Iris pigment epithelial cell (primary cell): Measurements from ENCODE around the gene GABRB2.
"Not testable (repeated sequence)": the region's sequence is repeated elsewhere in the genome, so short reads cannot be mapped to it uniquely, and the experiment has no call there.

Experiments
- DNase-seq: peaks from one replicate; pipeline ENCODE4 v3.0.0-alpha.2; 2011; ENCODE audit warnings: low read depth

GABRB2 gene

DNA sequence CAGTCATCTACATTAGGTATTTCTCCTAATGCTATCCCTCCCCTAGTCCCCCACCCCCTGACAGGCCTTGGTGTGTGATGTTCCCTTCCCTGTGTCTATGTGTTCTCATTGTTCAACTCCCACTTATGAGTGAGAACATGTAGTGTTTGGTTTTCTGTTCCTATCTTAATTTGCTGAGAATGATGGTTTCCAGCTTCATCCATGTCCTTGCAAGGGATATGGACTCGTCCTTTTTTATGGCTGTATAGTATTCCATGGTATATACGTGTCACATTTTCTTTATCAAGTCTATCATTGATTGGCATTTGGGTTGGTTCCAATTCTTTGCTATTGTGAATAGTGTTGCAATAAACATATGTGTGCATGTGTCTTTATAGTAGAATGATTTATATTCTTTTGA is 249.1 kb downstream of the GABRB2 start:
- DNase-seq, result not testable (repeated sequence)

GRCh38 chr5:161295721-161296250 is 250.7 kb downstream of the GABRB2 start:
- no peak for DNase-seq

DNA sequence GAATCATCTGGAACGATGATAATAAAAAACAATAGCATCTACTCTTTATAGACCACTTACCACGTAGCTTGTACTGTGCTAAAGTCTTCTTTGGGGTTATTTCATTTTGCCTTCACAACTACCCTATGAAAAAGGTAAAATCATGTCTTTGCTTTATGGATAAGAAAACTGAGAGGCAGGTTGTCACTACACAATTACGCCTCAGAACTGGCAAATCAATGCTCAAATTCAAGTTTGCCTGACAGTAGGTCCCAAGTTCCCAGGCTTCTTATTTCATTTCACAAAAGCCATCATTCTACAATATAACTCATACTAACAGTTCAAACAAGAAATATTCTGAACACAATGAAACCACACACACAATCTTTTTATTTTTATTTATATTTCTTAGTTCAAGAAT is 258.5 kb downstream of the GABRB2 start:
- no peak for DNase-seq

DNA sequence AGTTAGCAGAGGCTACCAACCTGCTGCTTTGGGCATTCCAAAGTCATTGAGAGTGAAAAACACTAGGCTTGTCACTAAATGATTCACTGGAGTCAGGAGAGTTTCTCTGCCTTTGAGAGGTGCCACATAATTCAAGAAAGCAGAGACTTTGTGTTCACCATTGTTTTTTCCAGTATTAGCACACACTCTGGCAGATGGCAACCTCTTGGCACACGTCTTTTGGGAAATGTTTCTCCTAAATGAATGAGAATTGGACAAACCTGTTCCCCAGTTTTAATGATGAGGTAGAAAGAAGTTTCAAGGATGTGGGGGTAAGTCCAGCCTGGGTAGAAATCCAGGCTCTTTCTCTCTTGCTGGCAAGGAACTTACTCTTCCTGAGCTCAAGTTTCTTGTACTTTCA is 259.1 kb downstream of the GABRB2 start:
- no peak for DNase-seq

DNA sequence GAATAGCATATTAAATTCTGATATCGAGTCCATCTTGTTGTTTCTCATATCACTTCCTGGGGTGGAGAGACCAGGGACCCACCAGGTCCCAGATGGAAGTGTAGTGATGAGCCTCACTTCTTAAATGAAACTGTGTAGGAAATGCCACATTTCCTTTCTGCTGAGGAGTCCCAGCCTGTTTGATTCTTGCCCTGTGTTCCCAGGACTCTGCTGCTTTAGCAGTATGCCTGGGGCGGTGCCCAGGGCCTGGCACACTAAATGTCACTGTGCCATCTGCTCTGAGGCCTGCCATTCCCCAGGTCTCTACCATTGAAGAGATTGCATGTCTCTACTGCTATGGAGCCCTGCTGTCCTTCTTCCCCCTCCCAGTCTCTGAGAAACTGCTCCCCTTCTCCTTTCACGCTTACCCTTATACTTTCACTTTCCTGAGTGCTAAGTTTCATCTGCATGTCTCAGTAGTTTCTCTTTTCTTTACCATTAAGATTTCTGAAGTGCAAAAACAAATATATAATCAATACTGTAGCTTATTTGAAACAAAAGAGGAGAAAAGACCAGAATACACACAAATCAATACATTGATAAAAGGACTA is 260.4 kb downstream of the GABRB2 start:
- DNase-seq, result no peak

DNA sequence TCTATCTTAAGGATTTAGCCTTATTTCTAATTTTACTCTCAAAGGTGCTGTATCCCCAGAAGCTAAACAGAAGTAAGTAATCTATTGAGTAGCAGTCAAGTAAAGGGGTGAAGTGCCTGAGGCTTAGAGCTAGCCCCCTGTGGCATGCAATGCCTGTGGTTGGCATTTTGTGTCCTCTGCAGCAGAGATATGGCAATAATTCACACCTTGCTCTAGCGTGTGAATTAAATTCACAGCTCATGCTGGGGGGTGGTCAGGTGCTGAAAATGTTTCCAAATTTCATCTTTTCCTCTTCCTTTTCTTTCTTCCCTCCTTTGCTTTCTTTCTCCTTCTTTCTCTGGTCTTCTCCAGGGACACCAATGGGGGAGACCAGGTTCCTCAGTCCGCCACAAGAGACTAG is 262.1 kb downstream of the GABRB2 start:
- no peak for DNase-seq

DNA sequence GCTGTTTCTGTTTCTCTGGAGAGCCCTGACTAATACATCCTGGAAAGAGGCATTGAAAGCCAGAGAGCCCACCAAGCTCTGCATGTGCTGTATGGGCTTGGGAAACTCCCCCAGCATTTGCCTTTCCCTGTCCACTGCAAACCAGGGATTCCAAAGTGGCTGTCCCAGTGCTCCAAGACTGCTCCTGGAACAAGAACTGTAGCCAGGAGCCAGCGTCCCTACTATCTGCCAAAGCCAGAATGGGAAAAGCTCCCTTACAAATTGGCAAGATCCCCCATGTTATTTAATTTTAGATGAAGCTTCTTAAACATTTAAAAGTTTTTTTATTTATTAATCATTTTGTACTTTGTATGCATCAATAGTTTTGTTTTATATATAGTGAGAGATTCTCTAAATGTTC is 263.2 kb downstream of the GABRB2 start:
- no peak for DNase-seq

- no peak for DNase-seq
These were observed 267.5 kb downstream of the GABRB2 start for GRCh38 chr5:161278739-161279660.

DNA sequence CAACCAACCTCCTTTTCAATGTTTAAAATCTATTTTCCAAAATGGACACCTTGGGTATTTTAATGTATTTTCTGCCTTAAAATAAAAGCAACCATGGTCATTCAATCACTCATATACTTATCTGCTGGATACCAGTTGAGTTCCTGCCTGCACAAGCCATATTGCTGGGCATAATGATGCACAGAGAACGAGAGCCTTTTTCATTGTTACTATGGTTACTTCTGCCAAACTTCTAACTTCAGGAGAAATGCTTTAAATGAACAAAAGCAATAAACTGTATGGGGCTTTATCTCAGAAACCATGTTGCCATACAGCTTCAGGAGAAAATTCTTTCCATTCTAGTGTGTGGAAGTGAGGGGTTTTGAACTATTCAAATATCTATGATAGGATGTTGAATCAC is 269.5 kb downstream of the GABRB2 start:
- DNase-seq, result no peak

DNA sequence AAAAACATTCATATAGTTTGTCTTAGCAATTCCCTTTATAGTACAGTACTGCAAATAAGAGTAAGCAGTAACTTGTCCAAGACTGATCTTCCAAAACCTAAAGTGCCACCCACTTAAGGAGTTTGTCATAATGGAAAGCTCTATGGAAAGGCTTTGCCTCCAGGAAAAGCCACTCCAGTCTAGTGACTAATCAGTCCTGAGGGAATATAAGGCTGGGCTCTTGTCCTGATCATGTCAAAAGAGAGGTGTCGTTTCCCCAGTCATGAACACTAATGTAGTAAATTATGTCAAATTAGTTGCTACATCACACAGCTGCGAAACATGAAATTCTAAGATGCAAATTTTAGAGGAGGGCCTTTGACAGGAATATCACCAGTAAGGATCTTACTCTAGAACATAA is 271.6 kb downstream of the GABRB2 start:
- DNase-seq, result no peak

- no peak for DNase-seq
These were observed 273.1 kb downstream of the GABRB2 start for GRCh38 chr5:161273410-161273809.

GRCh38 chr5:161271816-161272215 is 274.7 kb downstream of the GABRB2 start:
- no peak for DNase-seq

DNA sequence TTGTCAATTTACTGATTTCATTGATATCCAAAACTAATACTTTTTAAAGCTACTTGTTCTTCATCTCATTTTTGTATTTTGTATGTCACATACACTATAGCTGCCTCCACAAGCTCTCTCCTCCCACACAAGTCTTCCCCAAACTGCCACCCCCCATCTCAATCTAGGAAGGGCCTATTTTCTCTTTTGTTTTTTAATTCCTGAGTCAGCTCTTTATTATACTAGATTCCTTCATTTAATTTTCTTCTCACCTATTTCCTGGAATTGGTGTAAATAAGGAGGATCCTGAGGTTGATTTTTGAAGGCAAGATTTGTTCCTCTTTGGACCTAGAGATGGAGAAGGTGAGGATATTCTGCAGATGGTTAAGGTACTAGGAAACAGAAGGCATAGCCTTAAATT is 277.4 kb downstream of the GABRB2 start:
- DNase-seq, result no peak

DNA sequence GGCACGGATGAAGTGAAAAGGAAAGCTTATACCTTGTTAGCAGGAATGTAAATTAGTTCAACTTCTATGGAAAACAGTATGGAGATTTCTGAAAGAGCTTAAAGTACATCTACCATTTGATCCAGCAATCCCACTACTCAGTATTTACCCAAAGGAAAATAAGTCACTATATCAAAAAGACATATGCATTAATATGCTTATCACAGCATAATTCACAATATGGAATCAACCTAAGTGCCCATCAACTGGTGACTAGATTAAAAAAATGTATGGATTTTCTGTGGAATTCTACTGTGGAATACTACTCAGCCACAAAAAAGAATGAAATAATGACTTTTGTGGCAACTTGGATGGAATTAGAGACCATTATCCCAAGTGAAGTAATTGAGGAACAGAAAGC is 279.6 kb downstream of the GABRB2 start:
- DNase-seq, result no peak

DNA sequence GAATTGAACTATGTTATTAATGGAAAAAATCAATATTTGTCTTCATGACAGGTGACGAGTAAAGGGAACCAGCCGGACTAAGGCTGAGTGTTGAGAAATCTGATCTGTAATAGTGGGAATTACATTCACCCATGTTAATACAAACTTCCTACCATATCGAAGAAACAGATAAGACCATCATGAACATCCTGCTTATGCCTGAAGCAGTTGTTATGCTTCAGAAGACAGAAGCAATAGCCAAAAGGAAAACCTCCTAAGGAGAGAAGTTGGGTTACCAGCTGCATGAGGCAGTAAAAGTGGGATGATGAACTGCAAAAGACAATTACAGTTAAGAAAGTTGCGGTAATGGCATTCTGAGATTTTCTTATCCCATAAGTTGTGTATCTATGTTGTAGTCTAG is 281.5 kb downstream of the GABRB2 start:
- no peak for DNase-seq

GRCh38 chr5:161263191-161263590 is 283.3 kb downstream of the GABRB2 start:
- DNase-seq, result no peak

DNA sequence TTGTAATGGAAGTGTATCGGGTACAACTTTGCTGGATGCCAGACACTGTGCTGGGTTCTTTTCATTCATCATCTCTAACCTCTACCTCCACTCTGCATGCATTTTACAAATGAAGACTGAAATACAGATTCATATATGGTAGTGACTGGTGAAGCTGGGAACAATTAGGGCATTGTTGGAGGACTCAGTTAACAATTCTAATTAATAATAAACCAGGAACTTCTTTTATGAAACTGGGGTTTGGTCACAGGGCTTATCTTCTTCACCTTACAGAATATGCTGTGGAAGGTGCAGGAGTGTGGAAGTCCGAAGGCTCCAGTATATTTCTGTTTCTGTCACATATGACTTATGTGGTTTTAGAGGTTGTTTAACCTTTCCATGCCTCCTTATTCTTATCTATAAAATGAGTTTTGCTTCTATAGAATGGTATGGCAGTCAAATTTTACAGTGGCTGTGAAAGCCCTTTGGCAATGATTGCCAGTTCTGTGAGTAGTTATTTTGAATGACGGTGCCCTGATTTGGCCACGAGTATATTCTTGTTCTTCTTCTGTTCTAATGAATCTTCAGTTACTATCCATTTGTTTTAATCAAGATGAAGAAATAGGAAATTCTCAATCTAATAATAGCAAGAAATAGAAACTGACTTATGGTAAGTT is 284.7 kb downstream of the GABRB2 start:
- DNase-seq, result no peak

DNA sequence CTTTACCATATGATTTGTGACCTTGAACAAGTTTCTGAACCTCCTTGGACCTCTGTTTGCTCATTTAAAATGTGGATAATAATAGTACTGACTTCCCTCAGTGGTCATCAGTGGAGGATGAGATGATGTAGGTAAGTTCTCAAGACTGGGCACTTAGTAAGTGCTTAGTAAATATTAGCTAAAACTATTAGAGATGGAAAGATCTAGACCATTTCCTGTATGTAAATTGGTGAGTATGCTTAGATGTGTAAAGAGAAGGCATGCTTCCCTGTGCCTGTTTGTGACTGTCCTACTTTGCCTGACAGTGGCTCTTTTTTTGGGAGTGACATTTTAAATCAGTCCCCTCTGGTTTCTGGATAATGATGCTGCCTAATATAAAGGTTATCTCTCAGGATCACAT is 288.1 kb downstream of the GABRB2 start:
- DNase-seq, result no peak

DNA sequence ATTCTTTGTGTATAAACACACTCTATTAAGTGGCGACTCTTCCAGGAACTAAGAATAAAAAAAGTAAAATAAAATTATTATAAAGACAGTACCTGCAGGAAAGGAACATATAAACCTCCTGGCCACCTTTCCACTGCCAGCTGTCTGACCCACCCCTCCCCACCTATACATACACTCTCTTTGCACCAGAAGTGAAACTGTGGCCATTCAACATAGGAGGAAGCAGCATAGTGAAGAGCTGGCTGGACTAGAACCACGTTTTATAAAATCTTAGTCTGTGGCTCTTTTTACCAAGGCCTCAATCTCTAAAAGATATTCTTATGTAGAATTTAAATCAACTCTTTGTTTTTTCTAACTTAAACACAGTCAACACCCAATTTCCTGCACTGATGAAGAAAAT is 289.6 kb downstream of the GABRB2 start:
- DNase-seq, result no peak

DNA sequence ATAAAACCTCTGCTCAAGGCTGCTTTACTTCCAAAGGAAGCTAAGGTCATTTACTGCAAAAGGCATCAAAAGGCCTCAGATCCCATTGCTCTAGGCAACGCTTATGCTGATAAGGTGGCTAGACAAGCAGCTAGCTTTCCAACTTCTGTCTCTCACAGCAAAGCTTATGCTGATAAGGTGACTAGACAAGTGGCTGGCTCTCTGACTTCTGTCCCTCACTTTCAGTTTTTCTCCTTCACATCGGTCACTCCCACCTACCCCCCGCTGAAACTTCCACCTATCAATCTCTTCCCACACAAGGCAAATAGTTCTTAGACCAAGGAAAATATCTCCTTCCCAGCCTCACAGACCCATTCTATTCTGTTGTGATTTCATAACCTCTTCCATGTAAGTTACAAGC is 293.6 kb downstream of the GABRB2 start:
- not testable (repeated sequence) for DNase-seq

DNA sequence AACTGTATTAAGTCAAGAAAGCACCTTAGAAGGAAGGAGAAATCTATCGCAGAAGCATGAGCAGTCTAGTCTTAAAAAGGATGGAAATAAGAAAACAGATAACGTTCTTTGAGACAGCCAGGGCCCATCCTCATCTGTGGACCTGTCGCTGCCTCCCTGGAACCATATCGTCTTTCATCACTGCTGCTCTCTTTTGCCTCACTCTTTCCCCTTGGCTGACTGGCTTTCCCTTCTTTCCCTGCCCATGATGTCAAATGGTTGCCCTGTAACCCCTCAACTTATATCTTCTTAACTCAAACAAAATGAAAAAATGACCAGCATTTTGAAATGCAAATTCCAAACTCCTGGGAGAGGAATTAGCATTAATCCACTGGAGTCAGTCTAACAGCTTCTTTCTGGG is 299.8 kb downstream of the GABRB2 start:
- DNase-seq, result no peak

DNA sequence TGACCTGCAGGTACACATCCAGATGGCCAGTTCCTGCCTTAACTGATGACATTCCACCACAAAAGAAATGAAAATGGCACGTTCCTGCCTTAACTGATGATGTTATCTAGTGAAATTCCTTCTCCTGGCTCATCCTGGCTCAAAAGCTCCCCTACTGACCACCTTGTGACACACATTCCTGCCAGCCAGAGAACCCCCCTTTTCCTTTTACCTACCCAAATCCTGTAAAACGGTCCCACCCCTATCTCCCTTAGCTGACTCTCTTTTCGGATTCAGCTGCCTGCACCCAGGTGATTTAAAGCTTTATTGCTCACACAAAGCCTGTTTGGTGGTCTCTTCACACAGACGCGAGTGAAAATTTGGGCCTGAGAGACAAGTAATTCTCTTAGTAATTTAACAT is 300.7 kb downstream of the GABRB2 start:
- DNase-seq, result not testable (repeated sequence)
